Small intestine (tissue), 7 donors: ENCODE measurements around the gene CKB. TPM values are rescaled to one million over a fixed set of nuclear protein-coding genes. Genes with fewer than 3 reads are reported as not detected.

ENCODE experiments used
- DNase-seq, 2 donors: peaks; one replicate each; pipeline versions ENCODE4 v3.0.0 to v3.0.0-alpha.2; 2013
- FAIRE-seq: peaks from 2 replicates; lab custom pipeline; 2012; peaks lifted over from hg19 to GRCh38; lab: Jason Lieb, UNC
- H3K27ac ChIP-seq, 3 donors: one replicate each; pipeline ENCODE4 v1.5.1; 2013; ENCODE audit warnings: low read length in 2 of 3, mild to moderate bottlenecking in 2 of 3, control low read depth in 1 of 3, inconsistent platforms in 1 of 3, low read depth in 1 of 3, moderate library complexity in 1 of 3
- H3K27me3 ChIP-seq, 3 donors: one replicate each; pipeline ENCODE4 v1.6.1; 2013; ENCODE audit warnings: low read length in 3 of 3, inconsistent platforms in 1 of 3; ENCODE audit not compliant: control insufficient read depth in 3 of 3, insufficient read depth in 3 of 3
- H3K36me3 ChIP-seq, 3 donors: one replicate each; pipeline ENCODE4 v1.6.1; 2013; ENCODE audit warnings: low read length in 3 of 3, inconsistent platforms in 1 of 3, low read depth in 1 of 3, mild to moderate bottlenecking in 1 of 3, moderate library complexity in 1 of 3; ENCODE audit not compliant: control insufficient read depth in 3 of 3, insufficient read depth in 2 of 3
- H3K4me1 ChIP-seq, 3 donors: one replicate each; pipeline ENCODE4 v1.6.1; 2013; ENCODE audit warnings: low read length in 2 of 3, inconsistent platforms in 1 of 3, low read depth in 1 of 3, mild to moderate bottlenecking in 1 of 3, moderate library complexity in 1 of 3; ENCODE audit not compliant: control insufficient read depth in 3 of 3, insufficient read depth in 2 of 3
- H3K4me3 ChIP-seq, 3 donors: one replicate each; pipeline ENCODE4 v1.5.1; 2013; ENCODE audit warnings: low read length in 3 of 3, control low read depth in 1 of 3, inconsistent platforms in 1 of 3, low read depth in 1 of 3, mild to moderate bottlenecking in 1 of 3, moderate library complexity in 1 of 3
- H3K9me3 ChIP-seq, 2 donors: one replicate each; pipeline ENCODE4 v1.6.1; 2013; ENCODE audit warnings: low read depth in 1 of 2, low read length in 1 of 2; ENCODE audit not compliant: control insufficient read depth in 2 of 2, insufficient read depth in 1 of 2
- WGBS, 3 donors: extraction: QIAGEN DNeasy Blood & Tissue Kit; methylation state at CpG; one replicate each; pipeline ENCODE4 v1.1.7; 2013; 5-methylcytosine and 5-hydroxymethylcytosine counted together
- polyA plus RNA-seq, 4 donors: library from polyadenylated mRNA; stranded (reverse) in 3 of 4; unstranded in 1 of 4; fragments of 200-250 nt in 3 of 4; fragments of 120-200 nt in 1 of 4; gene quantifications; one replicate each; pipeline versions ENCODE4 v1.2.1 to v1.2.3, GENCODE V29; 2013
- donor health status: healthy with polysubstance abuse.
- donor health status: control.
- donor health status: control.
- donor health status: Bipolar disorder and iron deficiency.
- donor health status: healthy.

The CKB gene
- polyA plus RNA-seq, 4 donors: 36.7 to 315 (median 72.7) TPM

DNA sequence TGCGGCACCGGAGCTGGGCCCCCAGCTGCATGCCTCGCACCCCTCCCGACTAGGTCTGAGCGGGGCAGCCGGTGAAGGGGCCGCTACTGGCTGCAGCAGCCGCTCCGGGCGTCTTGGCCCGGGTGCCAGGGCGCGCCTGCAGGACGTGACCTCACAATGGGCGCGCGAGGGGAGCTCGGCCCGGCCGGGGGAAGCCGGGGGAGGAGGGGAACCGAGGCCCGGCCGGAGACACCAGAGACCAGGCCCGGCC is 39.5 kb upstream of the CKB start:
- H3K36me3 ChIP-seq: peaks cover 4 to 31% (median 5%) of the 10 kb centered on the region in 3 donors
- peak overlapping the region; percentile 82 to 97 (median 97) for H3K4me3 ChIP-seq
- FAIRE-seq (no peak), DNase-seq (no peak)
- no peaks in the 10 kb centered on the region for H3K9me3 ChIP-seq
- peak overlapping the region; percentile 88 to 97 (median 96) for H3K27ac ChIP-seq
- peaks cover 2 to 18% (median 4%) of the 10 kb centered on the region in 3 donors for H3K4me1 ChIP-seq
- WGBS, 3 donors: 0 to 1% (median 0%) methylated on average over 7 to 25 of the region's 25 CpGs
- no peaks in the 10 kb centered on the region for H3K27me3 ChIP-seq

- H3K36me3 ChIP-seq: peaks cover 4 to 27% (median 5%) of the 10 kb centered on the region in 3 donors
- peaks cover 2 to 18% (median 4%) of the 10 kb centered on the region in 3 donors for H3K4me1 ChIP-seq
- DNase-seq: peak in 1 of 2 donors; percentile 31
- H3K27ac ChIP-seq: peak overlapping the region; percentile 88 to 97 (median 96)
- H3K9me3 ChIP-seq: no peaks in the 10 kb centered on the region
- 1 to 5% (median 4%) methylated on average over 36 of the region's 36 CpGs for WGBS, 3 donors
- H3K27me3 ChIP-seq: no peaks in the 10 kb centered on the region
- FAIRE-seq: no peak
- peak overlapping the region; percentile 82 to 97 (median 97) for H3K4me3 ChIP-seq
Measured at GRCh38 chr14:103561381-103562178, 39.0 kb upstream of the CKB start.

GRCh38 chr14:103560691-103561090 is 38.1 kb upstream of the CKB start:
- peak overlapping the region in 2 of 3 donors; percentile 82 to 97 for H3K4me3 ChIP-seq
- no peaks in the 10 kb centered on the region for H3K9me3 ChIP-seq
- WGBS, 3 donors: 76 to 77% (median 77%) methylated on average over 8 of the region's 8 CpGs
- DNase-seq (no peak), FAIRE-seq (no peak)
- peaks cover 2 to 18% (median 4%) of the 10 kb centered on the region in 3 donors for H3K4me1 ChIP-seq
- peaks cover 4 to 22% (median 5%) of the 10 kb centered on the region in 3 donors for H3K36me3 ChIP-seq
- no peaks in the 10 kb centered on the region for H3K27me3 ChIP-seq
- no peak overlapping the region for H3K27ac ChIP-seq

- no peaks in the 10 kb centered on the region for H3K27me3 ChIP-seq
- peaks cover 2 to 18% (median 4%) of the 10 kb centered on the region in 3 donors for H3K4me1 ChIP-seq
- WGBS, 3 donors: 71 to 84% (median 82%) methylated on average over 9 of the region's 9 CpGs
- DNase-seq (no peak), FAIRE-seq (no peak)
- no peak overlapping the region for H3K4me3 ChIP-seq
- no peaks in the 10 kb centered on the region for H3K9me3 ChIP-seq
- H3K36me3 ChIP-seq: peaks cover 4 to 22% (median 5%) of the 10 kb centered on the region in 3 donors
- H3K27ac ChIP-seq: no peak overlapping the region
Measured at GRCh38 chr14:103559766-103560165, 37.1 kb upstream of the CKB start.

- Histone ChIP-seq H3K27ac (peak overlapping the region in 1 of 3 donors; percentile 48), H3K4me3 (no peak overlapping the region), H3K4me1 (peaks cover 0 to 12% (median 4%) of the 10 kb centered on the region in 3 donors), H3K9me3 (no peaks in the 10 kb centered on the region), H3K36me3 (peaks cover 4 to 26% (median 5%) of the 10 kb centered on the region in 3 donors), H3K27me3 (no peaks in the 10 kb centered on the region)
- FAIRE-seq (no peak), DNase-seq (no peak)
- WGBS, 3 donors: 85 to 88% (median 86%) methylated on average over 16 of the region's 16 CpGs
Measured at GRCh38 chr14:103558071-103558882, 35.6 kb upstream of the CKB start.

GRCh38 chr14:103556946-103557758 is 34.5 kb upstream of the CKB start:
- no peak overlapping the region for H3K4me3 ChIP-seq
- H3K9me3 ChIP-seq: no peaks in the 10 kb centered on the region
- no peak overlapping the region for H3K27ac ChIP-seq
- peaks cover 0 to 12% (median 4%) of the 10 kb centered on the region in 3 donors for H3K4me1 ChIP-seq
- H3K36me3 ChIP-seq: peaks cover 4 to 30% (median 5%) of the 10 kb centered on the region in 3 donors
- H3K27me3 ChIP-seq: no peaks in the 10 kb centered on the region
- FAIRE-seq: no peak
- 62 to 69% (median 68%) methylated on average over 15 of the region's 15 CpGs for WGBS, 3 donors
- DNase-seq: no peak

DNA sequence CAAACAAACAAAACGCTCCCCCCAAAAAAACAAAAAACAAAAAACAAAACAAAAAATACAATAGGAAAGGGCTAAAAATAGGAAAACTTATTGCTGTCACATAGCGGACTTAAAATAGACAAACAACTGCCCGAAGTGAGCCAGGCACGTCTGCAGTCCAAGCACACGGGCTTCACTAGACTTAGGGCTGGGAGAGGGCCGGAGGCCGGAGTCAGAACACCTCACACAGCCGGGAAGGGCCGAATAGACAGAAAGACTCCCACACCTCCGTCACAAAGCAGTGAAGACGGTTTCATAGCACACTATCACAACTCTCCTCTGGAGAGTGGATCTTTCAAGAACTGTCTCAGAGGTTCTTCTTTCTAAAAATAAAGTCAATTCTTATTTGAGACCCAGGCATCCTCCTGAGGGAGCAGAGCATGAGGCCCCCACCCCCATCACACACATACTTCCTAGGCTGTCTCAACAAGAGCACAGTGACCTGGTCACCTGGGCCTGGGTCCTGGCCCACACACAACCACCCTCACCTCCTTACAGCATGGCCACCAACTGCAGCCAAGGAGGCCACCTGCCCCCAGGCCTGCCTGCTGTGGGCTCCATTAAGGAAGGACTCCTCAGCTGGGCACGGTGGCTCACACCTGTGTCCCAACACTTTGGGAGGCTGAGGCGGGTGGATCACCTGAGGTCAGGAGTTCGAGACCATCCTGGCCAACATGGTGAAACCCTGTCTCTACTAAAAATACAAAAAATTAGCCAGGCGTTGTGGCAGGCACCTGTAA is 33.1 kb upstream of the CKB start:
- DNase-seq: no peak
- no peak for FAIRE-seq
- no peak overlapping the region for H3K4me3 ChIP-seq
- H3K4me1 ChIP-seq: peaks cover 0 to 5% (median 0%) of the 10 kb centered on the region in 3 donors
- peaks cover 4 to 35% (median 5%) of the 10 kb centered on the region in 3 donors for H3K36me3 ChIP-seq
- 82 to 89% (median 87%) methylated on average over 15 of the region's 15 CpGs for WGBS, 3 donors
- H3K27me3 ChIP-seq: no peaks in the 10 kb centered on the region
- no peaks in the 10 kb centered on the region for H3K9me3 ChIP-seq
- H3K27ac ChIP-seq: no peak overlapping the region
